Measurements from ENCODE around the gene ENTREP1.
A peak's percentile ranks its signal among the peaks of the same experiment; 100 is the strongest.
"Not testable (repeated sequence)": the region's sequence is repeated elsewhere in the genome, so short reads cannot be mapped to it uniquely, and the experiment has no call there.

ENTREP1 gene

DNA sequence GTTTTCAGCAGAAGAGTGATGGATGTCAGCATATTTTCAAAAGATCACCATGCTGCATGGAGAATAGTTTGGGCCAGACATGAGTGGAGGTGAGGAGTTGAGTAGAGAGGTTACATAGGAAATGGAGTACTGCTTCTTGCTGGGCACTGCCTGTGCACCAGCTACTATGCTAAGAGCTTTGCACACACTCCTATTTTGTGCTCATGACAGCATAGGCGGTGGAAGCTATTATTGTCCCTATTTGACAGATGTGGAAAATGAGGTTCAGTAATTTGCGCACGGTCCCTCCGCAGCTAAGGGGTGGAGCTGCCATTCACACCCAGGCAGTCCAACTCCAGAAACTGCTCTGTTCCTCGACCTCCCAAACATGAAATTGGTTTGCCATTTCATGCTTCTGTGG is 67.8 kb downstream of the ENTREP1 start:
- H3K27me3 ChIP-seq (ENCODE audit: control insufficient read depth, insufficient read depth, low read length): peaks cover 30% of the 10 kb centered on the region
- H3K9me3 ChIP-seq (replicated peaks; ENCODE audit: low read length): no peaks in the 10 kb centered on the region
- H3K9ac ChIP-seq (ENCODE audit: low read depth, low read length): no peak overlapping the region
- H3K36me3 ChIP-seq (ENCODE audit: insufficient read depth, low read length): no peaks in the 10 kb centered on the region
- peaks cover 6% of the 10 kb centered on the region for H3K4me1 ChIP-seq (ENCODE audit: control insufficient read depth, insufficient read depth, low read length)
- no peak overlapping the region for H3K4me3 ChIP-seq (ENCODE audit: low read length)
- no peak overlapping the region for H3K4me2 ChIP-seq (ENCODE audit: low read length)

DNA sequence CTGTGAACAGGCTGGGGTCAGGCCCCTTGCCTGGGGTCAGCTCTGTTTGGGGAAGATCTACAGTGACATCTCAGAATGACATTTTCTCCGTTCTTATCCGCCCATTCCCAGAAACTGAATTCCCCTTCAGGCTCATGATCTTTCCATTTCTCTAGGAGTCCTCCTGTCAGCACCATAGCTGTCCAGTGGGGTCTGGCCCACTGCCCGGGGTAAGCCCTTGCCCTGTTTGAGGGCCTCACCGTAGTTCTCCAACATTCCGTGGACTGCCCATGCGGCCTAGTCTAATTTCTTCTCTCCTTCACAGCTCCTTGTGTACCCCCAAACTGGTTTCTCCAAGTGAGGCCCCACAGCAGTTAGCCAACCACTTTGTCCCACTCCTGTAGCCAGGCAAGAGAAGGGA is 68.4 kb downstream of the ENTREP1 start:
- H3K4me2 ChIP-seq (ENCODE audit: low read length): no peak overlapping the region
- no peaks in the 10 kb centered on the region for H3K36me3 ChIP-seq (ENCODE audit: insufficient read depth, low read length)
- no peak overlapping the region for H3K4me3 ChIP-seq (ENCODE audit: low read length)
- peaks cover 27% of the 10 kb centered on the region for H3K27me3 ChIP-seq (ENCODE audit: control insufficient read depth, insufficient read depth, low read length)
- H3K9me3 ChIP-seq (replicated peaks; ENCODE audit: low read length): no peaks in the 10 kb centered on the region
- H3K9ac ChIP-seq (ENCODE audit: low read depth, low read length): no peak overlapping the region
- peaks cover 6% of the 10 kb centered on the region for H3K4me1 ChIP-seq (ENCODE audit: control insufficient read depth, insufficient read depth, low read length)

DNA sequence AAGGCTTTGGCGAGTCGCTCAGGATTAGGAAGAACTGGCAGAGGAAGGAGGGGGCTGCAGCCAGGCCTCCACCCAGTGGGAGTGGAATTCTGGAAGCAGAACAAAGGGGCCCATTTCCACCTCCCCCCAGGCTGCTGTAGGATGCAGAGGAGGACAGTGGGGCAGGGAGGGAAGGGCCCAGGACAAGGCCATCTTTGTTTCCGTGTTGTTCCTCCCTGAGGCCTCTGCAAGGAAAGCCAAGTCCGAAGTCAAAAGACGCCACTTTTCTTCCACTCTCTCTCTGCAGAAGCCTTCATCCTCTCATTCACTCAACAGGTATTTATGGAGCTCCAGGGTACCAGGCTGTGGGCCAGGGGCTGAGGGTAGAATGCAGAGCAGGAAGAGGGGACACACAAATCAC is 70.7 kb downstream of the ENTREP1 start:
- Histone ChIP-seq H3K27me3 (ENCODE audit: control insufficient read depth, insufficient read depth, low read length) (peaks cover 17% of the 10 kb centered on the region), H3K4me2 (ENCODE audit: low read length) (no peak overlapping the region), H3K36me3 (ENCODE audit: insufficient read depth, low read length) (no peaks in the 10 kb centered on the region), H3K9me3 (replicated peaks; ENCODE audit: low read length) (no peaks in the 10 kb centered on the region), H3K4me1 (ENCODE audit: control insufficient read depth, insufficient read depth, low read length) (peaks cover 6% of the 10 kb centered on the region), H3K4me3 (ENCODE audit: low read length) (no peak overlapping the region), H3K9ac (ENCODE audit: low read depth, low read length) (no peak overlapping the region)

DNA sequence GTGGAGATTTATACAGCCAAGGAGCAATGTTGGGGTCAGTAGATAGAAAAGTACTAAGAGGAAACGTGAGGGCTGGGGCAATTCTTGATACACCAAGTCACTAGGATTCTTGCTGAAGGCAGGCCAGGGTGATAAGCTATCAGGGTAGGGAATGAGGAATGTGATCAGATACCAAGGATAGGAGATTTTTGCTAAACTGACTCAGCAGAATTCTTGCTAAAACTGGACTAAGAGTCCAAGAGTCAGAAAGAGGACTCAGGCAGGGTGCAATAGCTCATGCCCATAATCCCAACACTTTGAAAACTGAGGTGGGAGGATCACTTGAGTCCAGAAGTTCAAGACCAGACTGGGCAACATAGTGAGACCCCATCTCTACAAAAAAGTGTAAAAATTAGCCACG is 71.7 kb downstream of the ENTREP1 start:
- H3K4me3 ChIP-seq (ENCODE audit: low read length): no peak overlapping the region

DNA sequence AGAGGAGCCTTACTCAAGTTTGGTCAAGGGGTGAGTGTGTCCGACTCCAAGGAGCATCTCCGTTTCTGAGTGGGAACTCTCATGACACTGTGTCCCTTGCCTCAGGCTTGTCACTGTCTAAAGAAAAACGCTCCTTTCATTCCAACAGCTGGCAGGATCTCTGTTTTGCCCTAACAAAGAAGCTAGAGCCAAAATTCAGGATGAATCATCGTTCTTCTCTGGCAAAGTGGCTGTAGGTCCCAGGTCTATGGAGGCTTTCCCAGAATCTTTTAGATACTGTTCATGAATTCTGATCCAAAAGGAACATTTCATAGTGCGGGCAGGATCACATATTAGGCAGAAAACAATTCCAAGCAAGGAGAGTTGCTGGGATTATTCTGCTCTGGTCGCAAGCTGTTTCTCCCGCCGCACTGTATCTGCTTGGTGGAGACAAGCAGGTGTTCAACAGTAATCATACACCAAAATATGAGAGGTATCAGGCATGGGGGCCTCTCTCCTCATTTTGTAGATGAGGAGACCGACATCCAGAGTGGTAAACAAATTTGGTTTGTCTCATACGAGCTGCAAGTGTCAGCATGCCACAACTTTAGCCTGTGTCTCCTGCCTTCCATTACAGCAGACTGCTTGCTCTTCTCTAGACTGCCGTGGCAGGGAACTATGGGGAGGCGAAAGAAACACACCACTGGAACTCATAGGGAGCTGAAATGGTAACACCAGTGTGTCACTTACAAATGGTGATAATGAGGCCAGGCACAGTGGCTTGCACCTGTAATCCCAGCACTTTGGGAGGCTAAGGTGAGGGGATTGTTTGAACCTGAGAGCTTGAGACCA is 72.6 kb downstream of the ENTREP1 start:
- Histone ChIP-seq H3K9me3 (replicated peaks; ENCODE audit: low read length) (no peaks in the 10 kb centered on the region), H3K4me1 (ENCODE audit: control insufficient read depth, insufficient read depth, low read length) (peaks cover 6% of the 10 kb centered on the region), H3K36me3 (ENCODE audit: insufficient read depth, low read length) (no peaks in the 10 kb centered on the region), H3K4me3 (ENCODE audit: low read length) (no peak overlapping the region), H3K4me2 (ENCODE audit: low read length) (no peak overlapping the region), H3K9ac (ENCODE audit: low read depth, low read length) (no peak overlapping the region), H3K27me3 (ENCODE audit: control insufficient read depth, insufficient read depth, low read length) (peaks cover 9% of the 10 kb centered on the region)

More for the DNA sequence above, 71.7 kb downstream of the ENTREP1 start:
- Histone ChIP-seq H3K36me3 (ENCODE audit: insufficient read depth, low read length) (no peaks in the 10 kb centered on the region), H3K4me1 (ENCODE audit: control insufficient read depth, insufficient read depth, low read length) (peaks cover 6% of the 10 kb centered on the region), H3K4me2 (ENCODE audit: low read length) (no peak overlapping the region), H3K9ac (ENCODE audit: low read depth, low read length) (no peak overlapping the region), H3K9me3 (replicated peaks; ENCODE audit: low read length) (no peaks in the 10 kb centered on the region), H3K27me3 (ENCODE audit: control insufficient read depth, insufficient read depth, low read length) (peaks cover 14% of the 10 kb centered on the region)

DNA sequence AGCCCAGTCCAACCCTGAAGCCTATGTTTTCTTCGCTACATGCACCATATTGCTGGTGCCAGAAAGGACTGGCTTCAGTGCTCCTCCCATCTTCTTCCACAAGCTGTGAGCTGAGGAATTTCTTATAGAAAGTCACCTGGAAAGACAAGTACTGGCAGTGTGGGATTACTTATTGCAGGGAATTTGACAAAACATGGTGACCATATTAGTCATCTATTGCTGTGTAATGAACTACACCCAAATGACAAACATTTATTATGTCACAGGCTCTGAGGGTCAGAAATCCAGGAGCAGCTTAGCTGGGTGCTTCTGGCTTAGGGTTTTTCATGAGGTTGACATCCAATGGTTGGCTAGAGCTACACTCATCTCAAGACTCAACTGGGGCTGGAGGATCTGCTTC is 75.5 kb downstream of the ENTREP1 start:
- Histone ChIP-seq H3K4me2 (ENCODE audit: low read length) (no peak overlapping the region), H3K36me3 (ENCODE audit: insufficient read depth, low read length) (no peaks in the 10 kb centered on the region), H3K4me3 (ENCODE audit: low read length) (no peak overlapping the region), H3K4me1 (ENCODE audit: control insufficient read depth, insufficient read depth, low read length) (peaks cover 6% of the 10 kb centered on the region), H3K27me3 (ENCODE audit: control insufficient read depth, insufficient read depth, low read length) (peaks cover 18% of the 10 kb centered on the region), H3K9ac (ENCODE audit: low read depth, low read length) (no peak overlapping the region), H3K9me3 (replicated peaks; ENCODE audit: low read length) (no peaks in the 10 kb centered on the region)

DNA sequence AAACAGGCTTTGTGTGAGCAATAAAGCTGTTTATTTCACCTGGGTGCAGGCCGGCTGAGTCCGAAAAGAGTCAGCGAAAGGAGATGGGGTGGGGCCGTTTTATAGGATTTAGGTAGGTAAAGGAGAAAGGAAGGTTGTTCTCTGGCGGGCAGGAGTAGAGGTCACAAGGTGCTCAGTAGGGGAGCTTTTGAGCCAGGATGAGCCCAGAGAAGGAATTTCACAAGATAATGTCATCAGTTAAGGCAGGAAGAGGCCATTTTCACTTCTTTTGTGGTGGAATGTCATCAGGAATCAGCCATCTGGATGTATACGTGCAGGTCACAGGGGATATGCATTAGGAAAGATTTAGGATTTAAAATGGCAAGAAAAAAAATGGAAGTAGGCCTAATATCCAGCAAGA is 84.9 kb downstream of the ENTREP1 start:
- H3K4me3 ChIP-seq (ENCODE audit: low read length); H3K9me3 ChIP-seq (replicated peaks; ENCODE audit: low read length); H3K27me3 ChIP-seq (ENCODE audit: control insufficient read depth, insufficient read depth, low read length); H3K36me3 ChIP-seq (ENCODE audit: insufficient read depth, low read length); H3K4me2 ChIP-seq (ENCODE audit: low read length); H3K9ac ChIP-seq (ENCODE audit: low read depth, low read length); H3K4me1 ChIP-seq (ENCODE audit: control insufficient read depth, insufficient read depth, low read length): not testable (repeated sequence)

DNA sequence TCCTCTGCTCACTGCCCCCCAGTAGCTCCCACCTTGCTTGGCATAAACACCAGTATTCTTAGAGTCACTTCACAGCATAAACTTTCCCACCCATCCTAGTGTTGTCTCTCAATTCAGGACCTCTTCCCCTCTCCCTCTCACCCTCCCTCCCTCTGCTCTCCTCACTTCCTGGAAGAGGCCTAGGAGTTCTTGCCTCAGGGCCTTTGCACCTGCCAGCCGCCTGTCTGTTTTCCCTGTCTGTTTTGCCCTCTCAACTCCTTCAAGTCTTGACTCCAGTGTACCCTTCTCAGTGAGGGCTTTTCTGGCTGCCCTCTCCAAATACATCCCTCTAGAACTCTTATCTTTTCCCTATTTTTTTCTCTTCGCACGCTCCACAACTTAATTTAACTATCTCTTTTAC is 86.2 kb downstream of the ENTREP1 start:
- Histone ChIP-seq H3K4me2 (ENCODE audit: low read length) (no peak overlapping the region), H3K4me3 (ENCODE audit: low read length) (no peak overlapping the region), H3K9ac (ENCODE audit: low read depth, low read length) (no peak overlapping the region), H3K36me3 (ENCODE audit: insufficient read depth, low read length) (no peaks in the 10 kb centered on the region), H3K4me1 (ENCODE audit: control insufficient read depth, insufficient read depth, low read length) (no peaks in the 10 kb centered on the region), H3K27me3 (ENCODE audit: control insufficient read depth, insufficient read depth, low read length) (no peaks in the 10 kb centered on the region), H3K9me3 (replicated peaks; ENCODE audit: low read length) (no peaks in the 10 kb centered on the region)

DNA sequence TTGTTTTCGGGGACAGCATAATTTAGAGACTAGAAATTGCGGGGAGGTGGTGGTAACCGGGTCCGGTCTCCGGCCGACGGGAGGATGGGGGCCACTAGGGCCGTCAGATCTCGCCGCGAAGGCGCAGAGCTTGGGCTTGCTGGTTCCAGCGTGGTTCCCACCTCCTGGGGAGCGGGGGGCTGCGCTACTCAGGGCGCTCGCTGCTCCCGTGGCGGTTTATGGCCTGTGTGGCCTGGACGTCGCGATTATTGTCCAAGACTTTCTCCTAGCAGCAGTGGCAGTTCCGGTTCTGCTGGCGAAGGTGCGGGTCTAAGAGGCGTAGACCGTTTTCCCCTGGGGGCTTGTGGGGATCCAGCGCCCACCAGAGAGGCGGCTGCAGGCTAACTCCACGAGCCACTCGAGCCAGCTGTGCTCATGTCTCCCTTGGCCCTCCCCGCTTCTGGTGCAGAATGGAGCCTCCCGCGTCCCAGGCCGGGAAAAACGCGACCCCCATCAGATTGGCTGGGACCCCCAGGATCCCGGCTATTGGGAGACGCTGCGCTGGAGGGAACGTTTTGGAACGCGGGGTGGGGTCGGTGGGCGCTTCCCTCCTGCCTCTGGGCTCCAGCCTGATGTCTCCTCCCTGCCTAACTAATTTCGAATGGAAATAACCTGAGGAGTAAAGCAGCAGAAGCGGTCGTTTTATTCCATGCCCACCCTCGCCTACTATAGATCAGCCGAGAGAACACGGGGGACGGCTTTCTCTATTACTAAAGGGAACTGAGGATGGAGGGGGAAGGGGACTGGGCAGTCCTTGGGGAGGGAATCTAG is 87.1 kb downstream of the ENTREP1 start:
- Histone ChIP-seq H3K4me1 (ENCODE audit: control insufficient read depth, insufficient read depth, low read length) (no peaks in the 10 kb centered on the region), H3K36me3 (ENCODE audit: insufficient read depth, low read length) (no peaks in the 10 kb centered on the region), H3K27me3 (ENCODE audit: control insufficient read depth, insufficient read depth, low read length) (no peaks in the 10 kb centered on the region), H3K9me3 (replicated peaks; ENCODE audit: low read length) (no peaks in the 10 kb centered on the region), H3K4me2 (ENCODE audit: low read length) (peak overlapping the region; percentile 96), H3K9ac (ENCODE audit: low read depth, low read length) (peak overlapping the region; percentile 50), H3K4me3 (ENCODE audit: low read length) (no peak overlapping the region)

DNA sequence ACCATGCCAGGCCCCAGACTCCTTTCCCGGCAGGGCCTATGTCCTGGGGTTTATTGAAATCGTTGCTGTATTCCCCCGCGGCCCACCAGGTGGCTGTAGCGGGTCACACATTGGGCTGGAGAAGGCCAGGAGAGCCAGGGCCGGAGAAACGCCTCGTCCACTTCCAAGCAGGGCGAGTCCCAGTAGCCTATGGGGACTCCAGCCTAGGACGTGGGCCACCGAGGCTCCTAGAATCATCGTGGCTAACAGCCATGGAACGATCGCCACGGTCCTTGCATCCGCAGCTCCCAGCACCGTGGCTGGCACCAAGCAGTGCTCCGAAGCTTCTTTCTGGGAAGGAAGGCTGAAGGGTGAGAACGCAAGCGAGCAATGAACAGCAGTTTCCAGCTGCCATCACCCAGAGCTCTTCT is 87.7 kb downstream of the ENTREP1 start:
- peak overlapping the region; percentile 50 for H3K9ac ChIP-seq (ENCODE audit: low read depth, low read length)
- H3K27me3 ChIP-seq (ENCODE audit: control insufficient read depth, insufficient read depth, low read length): no peaks in the 10 kb centered on the region
- no peaks in the 10 kb centered on the region for H3K9me3 ChIP-seq (replicated peaks; ENCODE audit: low read length)
- H3K36me3 ChIP-seq (ENCODE audit: insufficient read depth, low read length): no peaks in the 10 kb centered on the region
- H3K4me1 ChIP-seq (ENCODE audit: control insufficient read depth, insufficient read depth, low read length): no peaks in the 10 kb centered on the region
- H3K4me2 ChIP-seq (ENCODE audit: low read length): peak overlapping the region; percentile 96
- H3K4me3 ChIP-seq (ENCODE audit: low read length): peak overlapping the region; percentile 69

DNA sequence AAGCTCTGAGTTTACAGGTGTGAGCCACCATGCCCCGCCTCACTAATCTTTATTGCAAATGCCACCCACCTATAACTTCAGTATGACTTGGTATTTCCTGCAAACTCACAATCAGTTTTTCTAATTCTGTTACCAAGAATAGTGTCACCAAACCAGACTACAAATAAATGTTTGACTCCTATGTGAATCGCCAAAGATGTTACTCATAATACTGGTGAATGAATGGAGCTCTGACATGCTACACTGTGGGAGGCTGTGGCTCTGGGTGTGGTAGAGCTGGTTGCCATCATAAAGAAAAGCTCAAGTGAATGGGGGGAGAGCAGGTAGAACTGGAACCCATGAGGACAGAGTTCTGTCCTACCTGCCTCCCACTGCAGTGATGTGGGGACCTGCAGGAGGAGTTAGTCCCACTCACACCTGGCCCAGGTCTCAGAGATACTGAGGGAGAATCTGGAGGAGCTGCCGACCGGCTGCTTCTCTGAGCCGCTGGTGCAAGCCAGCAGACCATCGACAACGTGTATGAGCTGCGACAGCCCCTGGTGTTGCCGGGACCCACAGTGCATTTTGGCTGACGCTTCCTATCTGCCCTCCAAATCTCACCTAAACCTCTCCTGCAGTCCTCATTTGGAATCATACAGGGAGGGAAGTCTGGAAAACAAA is 95.7 kb downstream of the ENTREP1 start:
- H3K36me3 ChIP-seq (ENCODE audit: insufficient read depth, low read length): no peaks in the 10 kb centered on the region
- peaks cover 6% of the 10 kb centered on the region for H3K27me3 ChIP-seq (ENCODE audit: control insufficient read depth, insufficient read depth, low read length)
- H3K9ac ChIP-seq (ENCODE audit: low read depth, low read length): no peak overlapping the region
- no peak overlapping the region for H3K4me3 ChIP-seq (ENCODE audit: low read length)
- H3K4me1 ChIP-seq (ENCODE audit: control insufficient read depth, insufficient read depth, low read length): no peaks in the 10 kb centered on the region
- H3K4me2 ChIP-seq (ENCODE audit: low read length): no peak overlapping the region
- no peaks in the 10 kb centered on the region for H3K9me3 ChIP-seq (replicated peaks; ENCODE audit: low read length)
